ENCODE measurements around the gene DBN1.

The DBN1 gene

GRCh38 chr5:177428574-177429217 is 44.7 kb downstream of the DBN1 start:
- no peak for TF ChIP-seq CTCF (IDR thresholded peaks at IDR 0.05; ENCODE audit: unreplicated experiment in 3 of 3)
- H3K27ac Mint-ChIP-seq = peak overlapping the region in 2 of 3 experiments; percentile 37 to 39
- peak overlapping the region; percentile 54 to 91 (median 63) for H3K4me3 Mint-ChIP-seq
- H3K4me1 Mint-ChIP-seq = peaks cover 15% of the 10 kb centered on the region
- peaks cover 8% of the 10 kb centered on the region for H3K36me3 Mint-ChIP-seq (ENCODE audit: low read depth)
- H3K9me3 Mint-ChIP-seq = no peaks in the 10 kb centered on the region
- peaks cover 4% of the 10 kb centered on the region for H3K27me3 Mint-ChIP-seq (ENCODE audit: low read depth)

- H3K36me3 Mint-ChIP-seq (ENCODE audit: low read depth) = peaks cover 5% of the 10 kb centered on the region
- peaks cover 15% of the 10 kb centered on the region for H3K4me1 Mint-ChIP-seq
- peak overlapping the region; percentile 88 to 91 (median 89) for H3K4me3 Mint-ChIP-seq
- H3K27ac Mint-ChIP-seq = no peak overlapping the region
- peaks cover 4% of the 10 kb centered on the region for H3K27me3 Mint-ChIP-seq (ENCODE audit: low read depth)
- no peak for TF ChIP-seq CTCF (IDR thresholded peaks at IDR 0.05; ENCODE audit: unreplicated experiment in 3 of 3)
- H3K9me3 Mint-ChIP-seq = no peaks in the 10 kb centered on the region
Measured at GRCh38 chr5:177427919-177428573, 45.4 kb downstream of the DBN1 start.

GRCh38 chr5:177427211-177427822 is 46.1 kb downstream of the DBN1 start:
- H3K4me1 Mint-ChIP-seq = peaks cover 15% of the 10 kb centered on the region
- peaks cover 5% of the 10 kb centered on the region for H3K36me3 Mint-ChIP-seq (ENCODE audit: low read depth)
- no peaks in the 10 kb centered on the region for H3K9me3 Mint-ChIP-seq
- no peak for TF ChIP-seq CTCF (IDR thresholded peaks at IDR 0.05; ENCODE audit: unreplicated experiment in 3 of 3)
- H3K4me3 Mint-ChIP-seq = peak overlapping the region; percentile 88 to 91 (median 89)
- H3K27ac Mint-ChIP-seq = peak overlapping the region in 2 of 3 experiments; percentile 64 to 75
- H3K27me3 Mint-ChIP-seq (ENCODE audit: low read depth) = peaks cover 4% of the 10 kb centered on the region

- H3K27ac Mint-ChIP-seq = peak within 1 kb of the TSS; percentile 79 to 97 (median 96)
- no peak for TF ChIP-seq CTCF (IDR thresholded peaks at IDR 0.05; ENCODE audit: unreplicated experiment in 3 of 3)
- peaks cover 4% of the 10 kb centered on the region for H3K27me3 Mint-ChIP-seq (ENCODE audit: low read depth)
- H3K4me1 Mint-ChIP-seq = peaks cover 15% of the 10 kb centered on the region
- peaks cover 5% of the 10 kb centered on the region for H3K36me3 Mint-ChIP-seq (ENCODE audit: low read depth)
- H3K9me3 Mint-ChIP-seq = no peaks in the 10 kb centered on the region
- H3K4me3 Mint-ChIP-seq = peak within 1 kb of the TSS; percentile 88 to 91 (median 90)
Measured at GRCh38 chr5:177426566-177427210, 46.7 kb downstream of the DBN1 start, which contains the start of gene GRK6. Gene GRK6 (plus strand): TSS chr5:177426676. CDS start chr5:177426846, 170 bp downstream.

- H3K27ac Mint-ChIP-seq = peak overlapping the region; percentile 79 to 97 (median 96)
Measured at GRCh38 chr5:177425801-177426565, 47.5 kb downstream of the DBN1 start.

More at GRCh38 chr5:177425801-177426565, 47.5 kb downstream of the DBN1 start:
- no peaks in the 10 kb centered on the region for H3K9me3 Mint-ChIP-seq
- H3K36me3 Mint-ChIP-seq (ENCODE audit: low read depth) = peaks cover 5% of the 10 kb centered on the region
- H3K27me3 Mint-ChIP-seq (ENCODE audit: low read depth) = peaks cover 4% of the 10 kb centered on the region
- no peak for TF ChIP-seq CTCF (IDR thresholded peaks at IDR 0.05; ENCODE audit: unreplicated experiment in 3 of 3)
- H3K4me3 Mint-ChIP-seq = peak overlapping the region; percentile 88 to 90 (median 90)
- peaks cover 20% of the 10 kb centered on the region for H3K4me1 Mint-ChIP-seq
